ENCODE measurements around the gene DHX38.

DNA sequence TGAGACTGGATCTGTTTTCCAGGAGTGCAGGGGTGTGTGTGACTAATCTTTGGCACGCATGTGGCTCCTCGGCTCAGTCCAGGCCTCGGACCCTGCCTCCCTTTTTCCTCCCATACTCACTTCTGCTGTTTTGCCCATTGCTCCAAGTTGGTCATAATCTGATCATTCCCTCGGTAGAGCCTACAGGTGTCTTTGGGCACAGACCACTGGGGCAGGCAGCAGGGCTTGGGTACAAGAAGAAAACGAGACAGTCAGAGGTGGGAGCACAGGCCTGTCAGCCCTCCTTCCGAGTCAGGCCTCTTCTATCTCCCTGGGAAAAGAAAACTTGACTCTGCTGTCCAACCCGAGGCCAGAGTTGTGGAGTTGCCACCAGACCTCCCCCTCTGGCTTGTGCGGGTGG lies 29.8 kb downstream of the DHX38 start:
- TF ChIP-seq, protein P1, sequence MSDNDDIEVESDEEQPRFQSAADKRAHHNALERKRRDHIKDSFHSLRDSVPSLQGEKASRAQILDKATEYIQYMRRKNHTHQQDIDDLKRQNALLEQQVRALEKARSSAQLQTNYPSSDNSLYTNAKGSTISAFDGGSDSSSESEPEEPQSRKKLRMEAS (IDR thresholded peaks at IDR 0.05): no peak
- TF ChIP-seq, protein P2, sequence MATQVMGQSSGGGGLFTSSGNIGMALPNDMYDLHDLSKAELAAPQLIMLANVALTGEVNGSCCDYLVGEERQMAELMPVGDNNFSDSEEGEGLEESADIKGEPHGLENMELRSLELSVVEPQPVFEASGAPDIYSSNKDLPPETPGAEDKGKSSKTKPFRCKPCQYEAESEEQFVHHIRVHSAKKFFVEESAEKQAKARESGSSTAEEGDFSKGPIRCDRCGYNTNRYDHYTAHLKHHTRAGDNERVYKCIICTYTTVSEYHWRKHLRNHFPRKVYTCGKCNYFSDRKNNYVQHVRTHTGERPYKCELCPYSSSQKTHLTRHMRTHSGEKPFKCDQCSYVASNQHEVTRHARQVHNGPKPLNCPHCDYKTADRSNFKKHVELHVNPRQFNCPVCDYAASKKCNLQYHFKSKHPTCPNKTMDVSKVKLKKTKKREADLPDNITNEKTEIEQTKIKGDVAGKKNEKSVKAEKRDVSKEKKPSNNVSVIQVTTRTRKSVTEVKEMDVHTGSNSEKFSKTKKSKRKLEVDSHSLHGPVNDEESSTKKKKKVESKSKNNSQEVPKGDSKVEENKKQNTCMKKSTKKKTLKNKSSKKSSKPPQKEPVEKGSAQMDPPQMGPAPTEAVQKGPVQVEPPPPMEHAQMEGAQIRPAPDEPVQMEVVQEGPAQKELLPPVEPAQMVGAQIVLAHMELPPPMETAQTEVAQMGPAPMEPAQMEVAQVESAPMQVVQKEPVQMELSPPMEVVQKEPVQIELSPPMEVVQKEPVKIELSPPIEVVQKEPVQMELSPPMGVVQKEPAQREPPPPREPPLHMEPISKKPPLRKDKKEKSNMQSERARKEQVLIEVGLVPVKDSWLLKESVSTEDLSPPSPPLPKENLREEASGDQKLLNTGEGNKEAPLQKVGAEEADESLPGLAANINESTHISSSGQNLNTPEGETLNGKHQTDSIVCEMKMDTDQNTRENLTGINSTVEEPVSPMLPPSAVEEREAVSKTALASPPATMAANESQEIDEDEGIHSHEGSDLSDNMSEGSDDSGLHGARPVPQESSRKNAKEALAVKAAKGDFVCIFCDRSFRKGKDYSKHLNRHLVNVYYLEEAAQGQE (IDR thresholded peaks at IDR 0.05; ENCODE audit: low read depth): no peak
- TF ChIP-seq RAD21 (IDR thresholded peaks at IDR 0.05; ENCODE audit: low read depth) (no peak), ZBTB7A (IDR thresholded peaks at IDR 0.05; ENCODE audit: low read depth) (no peak)

Data from Ishikawa (cell line).